ENCODE measurements around the gene PRKRIP1. TPM values are rescaled to one million over a fixed set of nuclear protein-coding genes. Genes with fewer than 3 reads are reported as not detected.
"Not testable (repeated sequence)": the region's sequence is repeated elsewhere in the genome, so short reads cannot be mapped to it uniquely, and the experiment has no call there.

Gene PRKRIP1
- total RNA-seq, 1 experiment from 2014 or later, result 36.8 TPM

GRCh38 chr7:102473271-102473991, 77.3 kb downstream of the PRKRIP1 start:
- no peak for TF ChIP-seq CTCF (IDR thresholded peaks at IDR 0.05; ENCODE audit: unreplicated experiment)
- CTCF ChIA-PET, result no interaction called here
- DNase-seq (ENCODE audit: unreplicated experiment), result no peak
- no peak overlapping the region for H3K4me3 Mint-ChIP-seq (ENCODE audit: unreplicated experiment)
- intact Hi-C loops (cut with micrococcal nuclease), result no loop called here
- POLR2A ChIA-PET, result interaction anchor here (1.2 kb wide), 1 partner anchor 9 kb away, joined by 4 read pairs; the partner anchor contains the start of gene ALKBH4
- no peaks in the 10 kb centered on the region for H3K9me3 Mint-ChIP-seq (ENCODE audit: unreplicated experiment)
- H3K27me3 Mint-ChIP-seq (ENCODE audit: insufficient read depth, unreplicated experiment), result no peaks in the 10 kb centered on the region
- BruUV-seq (replicated peaks), result no TSS peak
- no peak overlapping the region for H3K27ac Mint-ChIP-seq (ENCODE audit: low read depth, unreplicated experiment)
- no peaks in the 10 kb centered on the region for H3K4me1 Mint-ChIP-seq (ENCODE audit: insufficient read depth, unreplicated experiment)
- peaks cover 15% of the 10 kb centered on the region for H3K36me3 Mint-ChIP-seq (ENCODE audit: insufficient read depth, unreplicated experiment)

- POLR2A ChIA-PET; BruUV-seq (replicated peaks); H3K27me3 Mint-ChIP-seq (ENCODE audit: insufficient read depth, unreplicated experiment); CTCF ChIA-PET; DNase-seq (ENCODE audit: unreplicated experiment); H3K4me1 Mint-ChIP-seq (ENCODE audit: insufficient read depth, unreplicated experiment); H3K9me3 Mint-ChIP-seq (ENCODE audit: unreplicated experiment); H3K4me3 Mint-ChIP-seq (ENCODE audit: unreplicated experiment); H3K27ac Mint-ChIP-seq (ENCODE audit: low read depth, unreplicated experiment); intact Hi-C loops (cut with micrococcal nuclease): not testable (repeated sequence)
- peaks cover 15% of the 10 kb centered on the region for H3K36me3 Mint-ChIP-seq (ENCODE audit: insufficient read depth, unreplicated experiment)
Measured at GRCh38 chr7:102474116-102474515, 78.0 kb downstream of the PRKRIP1 start.

GRCh38 chr7:102474736-102475435, 78.7 kb downstream of the PRKRIP1 start:
- BruUV-seq (replicated peaks); H3K27ac Mint-ChIP-seq (ENCODE audit: low read depth, unreplicated experiment); H3K4me1 Mint-ChIP-seq (ENCODE audit: insufficient read depth, unreplicated experiment); intact Hi-C loops (cut with micrococcal nuclease); POLR2A ChIA-PET; DNase-seq (ENCODE audit: unreplicated experiment); H3K4me3 Mint-ChIP-seq (ENCODE audit: unreplicated experiment); H3K9me3 Mint-ChIP-seq (ENCODE audit: unreplicated experiment); CTCF ChIA-PET; H3K27me3 Mint-ChIP-seq (ENCODE audit: insufficient read depth, unreplicated experiment): not testable (repeated sequence)
- peaks cover 15% of the 10 kb centered on the region for H3K36me3 Mint-ChIP-seq (ENCODE audit: insufficient read depth, unreplicated experiment)

Small RNA genes lying within 50 kb of the gene (microRNA-seq; reads per million reads assigned to microRNA genes)
- not detected for gene MIR4467
- 1.3 reads per million, percentile 3 among the genes with 10 or more reads in this experiment for gene MIR5090
- gene MIR548O, result not detected

Other genes starting within 250 kb of the PRKRIP1 start
- 1.4 and 2.4 TPM in 2 replicates for gene SH2B2, start 109.5 kb upstream of the PRKRIP1 start, total RNA-seq (2022)
- gene SPDYE6, start 39.9 kb upstream of the PRKRIP1 start, total RNA-seq (2022), result not detected in 2 replicates
- 9.1 and 15.4 TPM in 2 replicates for gene ORAI2, start 37.2 kb downstream of the PRKRIP1 start, total RNA-seq (2022)
- 5.9 and 10.3 TPM in 2 replicates for gene ALKBH4, start 68.5 kb downstream of the PRKRIP1 start, total RNA-seq (2022)
- 15.6 and 18.9 TPM in 2 replicates for gene LRWD1, start 68.6 kb downstream of the PRKRIP1 start, total RNA-seq (2022)
- gene POLR2J, start 82.6 kb downstream of the PRKRIP1 start, total RNA-seq (2022), result 50.0 and 51.4 TPM in 2 replicates
- gene RASA4B, start 121.4 kb downstream of the PRKRIP1 start, total RNA-seq (2022), result 0.70 and 0.81 TPM in 2 replicates
- 17.4 and 20.0 TPM in 2 replicates for gene UPK3BL2, start 147.3 kb downstream of the PRKRIP1 start, total RNA-seq (2022)
- gene SPDYE2, start 154.9 kb downstream of the PRKRIP1 start, total RNA-seq (2022), result 0.22 TPM in 1 of 2 replicates, not detected in the other
- 34.1 and 45.7 TPM in 2 replicates for gene POLR2J3, start 176.2 kb downstream of the PRKRIP1 start, total RNA-seq (2022)
- gene RASA4, start 220.4 kb downstream of the PRKRIP1 start, total RNA-seq (2022), result 2.1 and 4.0 TPM in 2 replicates
- 16.1 and 22.6 TPM in 2 replicates for gene UPK3BL1, start 246.4 kb downstream of the PRKRIP1 start, total RNA-seq (2022)